Brain pericyte (primary cell): Measurements from ENCODE around the gene PGLYRP2.
"Not testable (repeated sequence)": the region's sequence is repeated elsewhere in the genome, so short reads cannot be mapped to it uniquely, and the experiment has no call there.

ENCODE experiments used
- DNase-seq: peaks from one replicate; pipeline ENCODE4 v3.0.0-alpha.2; 2012; ENCODE audit warnings: low read depth, low spot score

The PGLYRP2 gene

GRCh38 chr19:15479391-15480345 lies at the start of gene PGLYRP2:
Gene PGLYRP2, minus strand, starts transcription at chr19:15479501. Its CDS starts 130 bp downstream, at chr19:15479371.
- no peak for DNase-seq

GRCh38 chr19:15527705-15528104 lies 48.4 kb upstream of the PGLYRP2 start:
- DNase-seq, result no peak

GRCh38 chr19:15526408-15526807 lies 47.1 kb upstream of the PGLYRP2 start:
- DNase-seq, result no peak

GRCh38 chr19:15525291-15525690 lies 46.0 kb upstream of the PGLYRP2 start:
- no peak for DNase-seq

- DNase-seq, result no peak
These were observed 45.5 kb upstream of the PGLYRP2 start for GRCh38 chr19:15524781-15525180.

- no peak for DNase-seq
These were observed 40.2 kb upstream of the PGLYRP2 start for GRCh38 chr19:15519433-15519976.

- no peak for DNase-seq
These were observed 38.5 kb upstream of the PGLYRP2 start for GRCh38 chr19:15517778-15518177.

GRCh38 chr19:15516363-15516762 lies 37.1 kb upstream of the PGLYRP2 start:
- no peak for DNase-seq

GRCh38 chr19:15515227-15515625 lies 35.9 kb upstream of the PGLYRP2 start:
- DNase-seq, result not testable (repeated sequence)

GRCh38 chr19:15511671-15512424 lies 32.5 kb upstream of the PGLYRP2 start:
- DNase-seq, result no peak

GRCh38 chr19:15508035-15508710 lies 28.9 kb upstream of the PGLYRP2 start, which contains the start of gene CYP4F22:
Gene CYP4F22, plus strand, starts transcription at chr19:15508525. Its CDS starts 16,812 bp downstream, at chr19:15525337.
- no peak for DNase-seq

- DNase-seq, result no peak
These were observed 28.1 kb upstream of the PGLYRP2 start for GRCh38 chr19:15507068-15508034.

- no peak for DNase-seq
These were observed 26.8 kb upstream of the PGLYRP2 start for GRCh38 chr19:15506074-15506571.

GRCh38 chr19:15502264-15502663 lies 23.0 kb upstream of the PGLYRP2 start:
- DNase-seq, result no peak

GRCh38 chr19:15501596-15501995 lies 22.3 kb upstream of the PGLYRP2 start:
- no peak for DNase-seq

GRCh38 chr19:15498910-15499309 lies 19.6 kb upstream of the PGLYRP2 start:
- no peak for DNase-seq

- no peak for DNase-seq
These were observed 19.0 kb upstream of the PGLYRP2 start for GRCh38 chr19:15498156-15498858.

- no peak for DNase-seq
These were observed 15.8 kb upstream of the PGLYRP2 start for GRCh38 chr19:15495151-15495550.

- no peak for DNase-seq
These were observed 9.4 kb upstream of the PGLYRP2 start for GRCh38 chr19:15488489-15489226.
